Left ventricle myocardium inferior (tissue), 1 donor: ENCODE measurements around the gene ANTKMT. TPM values are rescaled to one million over a fixed set of nuclear protein-coding genes. Genes with fewer than 3 reads are reported as not detected.
A peak's percentile ranks its signal among the peaks of the same experiment; 100 is the strongest.

Experiments used
- DNase-seq: peaks from one replicate; pipeline ENCODE4 v3.0.0-alpha.2; 2020
- H3K27ac ChIP-seq: fragments of 200-600 bp; replicated peaks from 2 replicates; pipeline ENCODE4 v1.8.0; 2021
- H3K27me3 ChIP-seq: fragments of 200-600 bp; 2 replicates; pipeline ENCODE4 v1.8.0; 2021; ENCODE audit warnings: low read depth
- H3K36me3 ChIP-seq: fragments of 200-600 bp; 2 replicates; pipeline ENCODE4 v1.8.0; 2021
- H3K4me1 ChIP-seq: fragments of 200-600 bp; 2 replicates; pipeline ENCODE4 v1.8.0; 2021
- H3K4me3 ChIP-seq: fragments of 200-600 bp; 2 replicates; pipeline ENCODE4 v1.8.0; 2021; ENCODE audit warnings: mild to moderate bottlenecking, moderate library complexity
- H3K9me3 ChIP-seq: fragments of 200-600 bp; replicated peaks from 2 replicates; pipeline ENCODE4 v1.8.0; 2021
- CTCF ChIP-seq: fragments of 200-600 bp; IDR thresholded peaks from 2 replicates; pipeline ENCODE4 v1.8.0; 2021; ENCODE audit warnings: antibody characterized with exemption, mild to moderate bottlenecking, borderline replicate concordance
- intact Hi-C: fragments of 100-400 bp; cut with micrococcal nuclease; formaldehyde crosslinking; loops from one replicate; pipeline ENCODE4 v1.11.0; 2022
- total RNA-seq: library from RNA; stranded (reverse); fragmentation: NEBNext Ultra II Directional; extraction: Animal tissue kit (Norgen Biotek cat#: 25700); gene quantifications from one replicate; pipeline ENCODE4 v1.2.1, GENCODE V29; 2021
- donor health status: DM: no; HTN: yes; CAD: no; lungs with severe emphysema.

ANTKMT gene
- total RNA-seq, 1 donor from 2014 or later: 30.7 TPM

- peak; percentile 98 for DNase-seq
- intact Hi-C loops: no loop called here
These were observed 36.7 kb upstream of the ANTKMT start, which contains the start of gene JMJD8 for GRCh38 chr16:684071-684794. TSS of gene JMJD8 (minus strand) at chr16:684334. CDS start at chr16:684319, 15 bp downstream.

DNA sequence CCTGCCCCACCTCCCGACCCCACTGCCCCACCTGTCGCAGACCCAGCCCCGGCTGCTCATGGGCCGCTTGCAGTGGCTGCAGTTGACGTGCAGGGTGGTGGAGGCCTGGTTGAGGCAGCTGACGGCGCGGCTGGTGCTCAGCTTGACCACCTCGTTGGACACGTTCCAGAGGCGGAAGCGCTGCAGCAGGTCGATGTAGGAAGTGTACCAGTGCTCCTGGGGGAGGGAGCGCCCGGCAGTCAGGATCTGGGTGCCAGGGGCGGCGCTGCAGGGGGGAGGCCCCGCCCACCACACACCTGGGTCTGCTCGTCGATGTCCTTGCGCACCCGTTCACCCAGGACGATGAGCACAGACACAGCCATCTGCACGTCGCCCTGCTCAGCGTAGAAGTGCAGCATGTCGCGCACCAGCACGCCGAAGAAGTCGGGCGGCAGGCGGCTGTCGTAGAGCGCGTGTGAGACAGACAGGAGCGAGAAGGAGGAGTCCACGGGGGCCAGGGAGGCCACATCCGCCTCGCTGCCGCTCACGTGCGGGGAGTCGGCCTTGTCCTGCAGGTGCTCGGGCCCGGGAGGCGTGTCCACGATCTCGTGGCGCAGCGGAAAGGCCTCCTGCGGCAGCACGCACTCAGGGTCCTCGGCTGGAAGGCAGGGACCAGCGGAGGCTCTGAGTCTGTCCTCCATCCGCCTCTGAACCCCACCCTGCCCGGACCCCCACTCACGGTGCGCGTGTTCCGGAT, 35.8 kb upstream of the ANTKMT start:
- H3K4me3 ChIP-seq: peak overlapping the region; percentile 79
- intact Hi-C loops: no loop called here
- no peak for DNase-seq
- peak overlapping the region; percentile 85 for H3K27ac ChIP-seq
- peaks cover 35% of the 10 kb centered on the region for H3K36me3 ChIP-seq
- H3K9me3 ChIP-seq: no peaks in the 10 kb centered on the region
- TF ChIP-seq CTCF: no peak
- peaks cover 75% of the 10 kb centered on the region for H3K4me1 ChIP-seq
- H3K27me3 ChIP-seq: no peaks in the 10 kb centered on the region

More at GRCh38 chr16:684071-684794, 36.7 kb upstream of the ANTKMT start, which contains the start of gene JMJD8:
- H3K27ac ChIP-seq: peak within 1 kb of the TSS; percentile 85
- no peak for TF ChIP-seq CTCF
- peaks cover 73% of the 10 kb centered on the region for H3K4me1 ChIP-seq
- peak within 1 kb of the TSS; percentile 79 for H3K4me3 ChIP-seq
- H3K36me3 ChIP-seq: peaks cover 35% of the 10 kb centered on the region
- no peaks in the 10 kb centered on the region for H3K27me3 ChIP-seq
- H3K9me3 ChIP-seq: no peaks in the 10 kb centered on the region

DNA sequence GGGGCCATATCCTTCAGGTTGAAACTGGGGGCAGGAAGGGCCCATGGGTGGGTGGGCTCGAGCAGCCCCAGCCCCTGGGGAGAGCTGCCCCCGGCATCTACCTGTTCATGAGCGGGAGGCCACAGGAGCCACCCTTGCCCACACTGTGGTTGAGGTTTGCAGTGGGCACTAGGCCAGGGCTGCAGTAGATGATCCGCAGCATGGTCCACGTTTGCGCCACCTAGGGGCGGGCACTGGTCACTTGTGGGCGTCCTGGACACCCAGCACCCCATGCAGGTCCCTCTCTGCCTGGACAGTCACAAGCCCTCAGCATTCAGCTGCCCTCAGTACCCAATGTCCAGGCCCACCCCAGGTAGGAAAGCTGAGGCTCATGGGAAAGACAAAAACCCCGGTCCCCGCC, 35.0 kb upstream of the ANTKMT start:
- Histone ChIP-seq H3K36me3 (peaks cover 35% of the 10 kb centered on the region), H3K4me3 (no peak overlapping the region), H3K4me1 (peaks cover 75% of the 10 kb centered on the region), H3K27me3 (no peaks in the 10 kb centered on the region), H3K27ac (no peak overlapping the region), H3K9me3 (no peaks in the 10 kb centered on the region)
- intact Hi-C loops: no loop called here
- DNase-seq: no peak
- peak; percentile 45 for TF ChIP-seq CTCF

DNA sequence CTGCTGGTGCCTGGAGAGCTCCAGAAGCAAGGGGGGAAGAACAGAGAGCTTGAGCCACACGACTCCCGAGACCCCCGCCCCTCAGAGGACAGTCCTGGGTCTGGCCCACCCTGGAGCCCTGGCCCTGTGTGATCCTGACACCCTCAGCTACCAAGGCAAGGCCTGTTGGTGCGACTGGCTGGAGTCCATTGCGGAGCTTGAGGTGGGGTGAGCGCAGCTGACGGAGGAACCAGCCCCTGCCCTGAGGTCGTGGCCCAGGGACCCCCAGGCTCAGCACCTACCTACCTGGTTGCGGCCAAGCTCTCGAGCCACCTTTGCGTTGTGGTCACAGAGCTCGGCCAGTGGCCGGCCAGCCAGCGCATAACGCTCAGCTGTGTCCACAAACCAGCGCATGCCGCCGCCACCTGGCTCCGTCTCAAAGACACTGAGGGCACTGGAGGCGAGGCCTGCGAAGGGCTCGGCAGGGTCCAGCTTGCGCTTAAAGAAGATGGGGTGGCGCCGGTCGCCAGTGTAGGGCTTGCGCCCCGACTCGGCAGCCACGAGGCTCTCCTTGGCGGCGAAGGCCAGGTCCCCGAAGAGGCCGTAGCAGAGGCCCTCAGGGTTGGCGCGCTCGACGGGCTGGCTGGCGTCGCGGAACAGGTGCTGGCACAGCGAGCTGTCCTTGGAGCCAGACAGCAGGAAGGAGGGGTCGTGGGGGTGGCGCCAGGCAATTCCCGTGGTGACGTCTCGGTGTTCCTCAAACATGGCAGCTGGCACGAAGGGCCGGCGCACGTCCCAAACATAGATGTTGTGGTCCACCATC, 34.3 kb upstream of the ANTKMT start:
- no peak for DNase-seq
- TF ChIP-seq CTCF: no peak
- intact Hi-C loops: no loop called here
- H3K36me3 ChIP-seq: peaks cover 30% of the 10 kb centered on the region
- H3K9me3 ChIP-seq: no peaks in the 10 kb centered on the region
- H3K4me3 ChIP-seq: no peak overlapping the region
- H3K27me3 ChIP-seq: peaks cover 7% of the 10 kb centered on the region
- no peak overlapping the region for H3K27ac ChIP-seq
- H3K4me1 ChIP-seq: peaks cover 68% of the 10 kb centered on the region

DNA sequence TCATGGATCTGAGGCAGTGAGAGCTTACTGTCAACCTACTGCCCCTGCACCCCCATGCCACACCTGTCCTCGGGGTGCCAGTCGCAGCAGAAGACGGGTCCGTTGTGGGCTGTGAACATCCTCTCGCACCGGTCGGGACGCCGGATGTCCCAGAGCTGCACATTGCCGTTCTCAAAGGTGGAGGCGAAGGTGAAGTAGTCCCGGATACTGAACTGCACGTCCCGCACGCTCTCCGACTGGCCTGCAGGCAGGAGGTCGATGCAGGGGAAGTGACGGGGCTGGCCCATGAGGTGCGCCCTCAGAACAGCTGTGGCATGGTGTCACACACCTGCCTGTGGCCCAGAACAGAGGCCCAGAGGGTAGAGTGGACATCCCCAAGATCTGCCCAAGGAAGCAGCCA, 33.4 kb upstream of the ANTKMT start:
- H3K36me3 ChIP-seq: peaks cover 22% of the 10 kb centered on the region
- H3K27me3 ChIP-seq: peaks cover 15% of the 10 kb centered on the region
- H3K27ac ChIP-seq: no peak overlapping the region
- H3K4me3 ChIP-seq: no peak overlapping the region
- no peak for DNase-seq
- TF ChIP-seq CTCF: no peak
- intact Hi-C loops: no loop called here
- H3K9me3 ChIP-seq: no peaks in the 10 kb centered on the region
- peaks cover 60% of the 10 kb centered on the region for H3K4me1 ChIP-seq
